Liver (tissue), 9 donors: Measurements from ENCODE around the gene CLMN. TPM values are rescaled to one million over a fixed set of nuclear protein-coding genes. Genes with fewer than 3 reads are reported as not detected.

ENCODE experiments used
- DNase-seq: peaks from one replicate; pipeline ENCODE4 v3.0.0-alpha.2; 2017; ENCODE audit warnings: low spot score
- H3K27ac ChIP-seq, 2 donors: one replicate each; pipeline ENCODE4 v1.7.0; 2013; ENCODE audit warnings: inconsistent platforms in 2 of 2, low read length in 2 of 2, control low read depth in 1 of 2, low read depth in 1 of 2, mild to moderate bottlenecking in 1 of 2
- H3K27me3 ChIP-seq, 4 donors: one replicate each; pipeline versions ENCODE4 v1.6.1 to v1.7.0; 2013; ENCODE audit warnings: low read length in 3 of 4, inconsistent platforms in 1 of 4, mild to moderate bottlenecking in 1 of 4, moderate library complexity in 1 of 4; ENCODE audit not compliant: control insufficient read depth in 4 of 4, insufficient read depth in 4 of 4
- H3K36me3 ChIP-seq, 4 donors: one replicate each; pipeline versions ENCODE4 v1.6.1 to v1.7.0; 2013; ENCODE audit warnings: low read length in 3 of 4, mild to moderate bottlenecking in 3 of 4, low read depth in 1 of 4, moderate library complexity in 1 of 4; ENCODE audit not compliant: control insufficient read depth in 4 of 4, insufficient read depth in 3 of 4
- H3K4me1 ChIP-seq, 4 donors: one replicate each; pipeline versions ENCODE4 v1.6.1 to v1.7.0; 2013; ENCODE audit warnings: low read length in 3 of 4, mild to moderate bottlenecking in 3 of 4, moderate library complexity in 1 of 4; ENCODE audit not compliant: control insufficient read depth in 4 of 4, insufficient read depth in 4 of 4
- H3K4me3 ChIP-seq, 3 donors: one replicate each; pipeline versions ENCODE4 v1.6.1 to v1.7.0; 2013; ENCODE audit warnings: low read length in 3 of 3, control low read depth in 1 of 3, low read depth in 1 of 3, mild to moderate bottlenecking in 1 of 3
- H3K9ac ChIP-seq, 2 donors: one replicate each; pipeline ENCODE4 v1.7.0; 2013; ENCODE audit warnings: low read length in 2 of 2, mild to moderate bottlenecking in 2 of 2, moderate library complexity in 2 of 2, control low read depth in 1 of 2, low read depth in 1 of 2
- H3K9me3 ChIP-seq, 4 donors: one replicate each; pipeline versions ENCODE4 v1.6.1 to v1.7.0; 2013; ENCODE audit warnings: low read length in 3 of 4; ENCODE audit not compliant: control insufficient read depth in 4 of 4
- ATF3 ChIP-seq: IDR thresholded peaks from 2 replicates; pipeline ENCODE4 v1.6.1; 2016; ENCODE audit warnings: antibody characterized with exemption
- CTCF ChIP-seq: fragments of 150-350 bp; IDR thresholded peaks from 2 replicates; pipeline ENCODE4 v1.5.1; 2017; ENCODE audit warnings: improper control_type of control experiment, low read depth, low read length; ENCODE audit not compliant: missing input control
- EGR1 ChIP-seq, 2 donors: IDR thresholded peaks; 2 replicates each; pipeline ENCODE4 v1.6.1; 2016 to 2018; ENCODE audit warnings: antibody characterized with exemption in 2 of 2, low read depth in 2 of 2
- FOXA1 ChIP-seq: IDR thresholded peaks from 2 replicates; pipeline ENCODE4 v1.6.1; 2016; ENCODE audit warnings: antibody characterized with exemption
- FOXA2 ChIP-seq: IDR thresholded peaks from 2 replicates; pipeline ENCODE4 v1.6.1; 2016; ENCODE audit warnings: antibody characterized with exemption
- GABPA ChIP-seq, 2 donors: IDR thresholded peaks in 1 of 2; conservative IDR thresholded peaks in 1 of 2; 2 replicates each; pipeline ENCODE4 v1.6.1; 2016; ENCODE audit warnings: antibody characterized with exemption in 2 of 2, mild to moderate bottlenecking in 1 of 2, moderate library complexity in 1 of 2
- HNF4A ChIP-seq, 2 donors: conservative IDR thresholded peaks; 2 replicates each; pipeline ENCODE4 v1.6.1; 2016; ENCODE audit warnings: antibody characterized with exemption in 2 of 2, mild to moderate bottlenecking in 2 of 2
- HNF4G ChIP-seq: IDR thresholded peaks from 2 replicates; pipeline ENCODE4 v1.6.1; 2016; ENCODE audit warnings: antibody characterized with exemption
- JUND ChIP-seq, 2 donors: IDR thresholded peaks; 2 replicates each; pipeline ENCODE4 v1.6.1; 2016; ENCODE audit warnings: antibody characterized with exemption in 2 of 2
- MAX ChIP-seq: IDR thresholded peaks from 2 replicates; pipeline ENCODE4 v1.6.1; 2016; ENCODE audit warnings: antibody characterized with exemption
- NR2F2 ChIP-seq: IDR thresholded peaks from 2 replicates; pipeline ENCODE4 v1.6.1; 2016; ENCODE audit warnings: antibody characterized with exemption
- RAD21 ChIP-seq, 2 donors: IDR thresholded peaks; 2 replicates each; pipeline ENCODE4 v1.6.1; 2016; ENCODE audit warnings: antibody characterized with exemption in 2 of 2, mild to moderate bottlenecking in 2 of 2
- REST ChIP-seq: IDR thresholded peaks from 2 replicates; pipeline ENCODE4 v1.6.1; 2016; ENCODE audit warnings: antibody characterized with exemption, mild to moderate bottlenecking
- RXRA ChIP-seq, 2 donors: IDR thresholded peaks; 2 replicates each; pipeline ENCODE4 v1.6.1; 2017 to 2018; ENCODE audit warnings: antibody characterized with exemption in 2 of 2, mild to moderate bottlenecking in 1 of 2
- SP1 ChIP-seq: IDR thresholded peaks from 2 replicates; pipeline ENCODE4 v1.6.1; 2018; ENCODE audit warnings: antibody characterized with exemption, mild to moderate bottlenecking
- TAF1 ChIP-seq: conservative IDR thresholded peaks from 2 replicates; pipeline ENCODE4 v1.6.1; 2016; ENCODE audit warnings: antibody characterized with exemption, mild to moderate bottlenecking
- YY1 ChIP-seq: IDR thresholded peaks from 2 replicates; pipeline ENCODE4 v1.6.1; 2016; ENCODE audit warnings: antibody characterized with exemption, mild to moderate bottlenecking
- ZBTB33 ChIP-seq: IDR thresholded peaks from 2 replicates; pipeline ENCODE4 v1.6.1; 2016; ENCODE audit warnings: antibody characterized with exemption
- polyA plus RNA-seq, 2 donors: library from polyadenylated mRNA; stranded (reverse) in 1 of 2; unstranded in 1 of 2; fragments of 200-250 nt in 1 of 2; fragments of >200 nt in 1 of 2; fragmentation: Nextera tagmentation in 1 of 2; extraction: Ambion mirVana in 1 of 2; gene quantifications; one replicate each; pipeline versions ENCODE4 v1.2.1 to v1.2.3, GENCODE V29; 2013 to 2015
- total RNA-seq, 2 donors: library from RNA; depleted of rRNA; stranded (reverse); fragments of >200 nt; gene quantifications; one replicate each; pipeline ENCODE4 v1.2.3, GENCODE V29; 2014
- donor health status: healthy.
- donor health status: healthy.
- donor health status: healthy.
- donor health status: healthy.
- donor health status: healthy.

Gene CLMN
- total and polyA plus RNA-seq, 4 donors = 6.0 to 41.1 (median 24.1) TPM

- DNase-seq = no peak
- Histone ChIP-seq H3K4me1 (peaks cover 4 to 14% (median 10%) of the 10 kb centered on the region in 4 donors), H3K27me3 (no peaks in the 10 kb centered on the region), H3K9me3 (no peaks in the 10 kb centered on the region), H3K27ac (no peak overlapping the region), H3K9ac (no peak overlapping the region), H3K4me3 (no peak overlapping the region), H3K36me3 (no peaks in the 10 kb centered on the region)
- TF ChIP-seq SP1 (no peak), NR2F2 (no peak), FOXA1 (no peak), RXRA (IDR thresholded peaks at IDR 0.05) (no peak), JUND (IDR thresholded peaks at IDR 0.05) (no peak), MAX (no peak), HNF4A (conservative IDR thresholded peaks at IDR 0.05) (no peak), TAF1 (no peak), REST (no peak), FOXA2 (no peak), GABPA (IDR thresholded peaks at IDR 0.05 in 1 of 2, conservative IDR thresholded peaks at IDR 0.05 in 1 of 2) (no peak), EGR1 (IDR thresholded peaks at IDR 0.05; ENCODE audit: low read depth in 2 of 2) (no peak), RAD21 (IDR thresholded peaks at IDR 0.05) (no peak), CTCF (no peak), ATF3 (no peak), YY1 (no peak), ZBTB33 (no peak), HNF4G (no peak)
Observed at GRCh38 chr14:95246870-95247269, 72.8 kb downstream of the CLMN start.
